ENCODE measurements around the gene MED19.

- TF ChIP-seq CTCF (IDR thresholded peaks at IDR 0.05; ENCODE audit: insufficient read depth, low read length, poor library complexity, severe bottlenecking) = no peak
- no peak for TF ChIP-seq EZH2phosphoT487 (conservative IDR thresholded peaks at IDR 0.05; ENCODE audit: low read length)
Observed at GRCh38 chr11:57751176-57751575, 39.2 kb upstream of the MED19 start.

Measured in SU-DHL-6 (cell line).